Measurements from ENCODE around the gene VPS9D1.

DNA sequence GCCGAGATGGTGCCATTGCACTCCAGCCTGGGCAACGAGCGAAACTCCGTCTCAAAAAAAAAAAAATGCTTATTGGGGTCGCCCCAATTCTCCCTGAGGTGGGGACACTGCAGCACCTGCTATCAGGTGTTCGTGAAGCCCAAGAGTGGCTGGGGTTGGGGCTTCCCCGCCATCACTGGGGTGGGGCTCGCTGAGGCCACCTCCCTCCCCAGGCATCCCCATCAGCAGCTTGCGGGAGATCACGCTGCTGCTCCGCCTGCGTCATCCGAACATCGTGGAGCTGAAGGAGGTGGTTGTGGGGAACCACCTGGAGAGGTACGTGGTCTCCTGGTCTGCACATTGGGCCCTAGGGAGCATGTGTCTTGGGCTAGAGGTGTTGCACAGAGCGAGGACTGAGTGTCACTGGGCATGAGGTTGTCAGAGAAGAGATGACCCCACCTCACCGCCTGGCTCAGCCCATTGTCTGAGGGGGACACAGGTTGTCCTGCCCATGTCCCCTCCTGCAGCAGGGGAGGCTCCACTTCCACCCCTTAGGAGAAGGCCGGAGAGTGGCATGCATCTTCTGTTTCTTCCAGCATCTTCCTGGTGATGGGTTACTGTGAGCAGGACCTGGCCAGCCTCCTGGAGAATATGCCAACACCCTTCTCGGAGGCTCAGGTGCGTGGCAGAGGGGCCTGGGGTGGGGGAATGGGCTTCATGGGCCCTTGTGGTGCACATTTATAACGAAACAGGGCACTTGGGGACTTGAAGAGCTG lies 29.3 kb downstream of the VPS9D1 start:
- TF ChIP-seq, protein P1, sequence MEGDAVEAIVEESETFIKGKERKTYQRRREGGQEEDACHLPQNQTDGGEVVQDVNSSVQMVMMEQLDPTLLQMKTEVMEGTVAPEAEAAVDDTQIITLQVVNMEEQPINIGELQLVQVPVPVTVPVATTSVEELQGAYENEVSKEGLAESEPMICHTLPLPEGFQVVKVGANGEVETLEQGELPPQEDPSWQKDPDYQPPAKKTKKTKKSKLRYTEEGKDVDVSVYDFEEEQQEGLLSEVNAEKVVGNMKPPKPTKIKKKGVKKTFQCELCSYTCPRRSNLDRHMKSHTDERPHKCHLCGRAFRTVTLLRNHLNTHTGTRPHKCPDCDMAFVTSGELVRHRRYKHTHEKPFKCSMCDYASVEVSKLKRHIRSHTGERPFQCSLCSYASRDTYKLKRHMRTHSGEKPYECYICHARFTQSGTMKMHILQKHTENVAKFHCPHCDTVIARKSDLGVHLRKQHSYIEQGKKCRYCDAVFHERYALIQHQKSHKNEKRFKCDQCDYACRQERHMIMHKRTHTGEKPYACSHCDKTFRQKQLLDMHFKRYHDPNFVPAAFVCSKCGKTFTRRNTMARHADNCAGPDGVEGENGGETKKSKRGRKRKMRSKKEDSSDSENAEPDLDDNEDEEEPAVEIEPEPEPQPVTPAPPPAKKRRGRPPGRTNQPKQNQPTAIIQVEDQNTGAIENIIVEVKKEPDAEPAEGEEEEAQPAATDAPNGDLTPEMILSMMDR (IDR thresholded peaks at IDR 0.05; ENCODE audit: low read length) = no peak
- TF ChIP-seq EZH2 (IDR thresholded peaks at IDR 0.05; ENCODE audit: borderline replicate concordance, low read length) = no peak

Data from OCI-LY1 (cell line).